ENCODE results near the gene LIPA.

The LIPA gene

GRCh38 chr10:89242840-89243568 is 8.6 kb downstream of the LIPA start:
- TF ChIP-seq CTCF (conservative IDR thresholded peaks at IDR 0.05): no peak
- no peak overlapping the region for H3K27ac ChIP-seq

GRCh38 chr10:89242345-89242684 is 9.3 kb downstream of the LIPA start:
- no peak overlapping the region for H3K27ac ChIP-seq
- no peak for TF ChIP-seq CTCF (conservative IDR thresholded peaks at IDR 0.05)

- TF ChIP-seq CTCF (conservative IDR thresholded peaks at IDR 0.05): no peak
- H3K27ac ChIP-seq: no peak overlapping the region
Measured at GRCh38 chr10:89241486-89242344, 9.9 kb downstream of the LIPA start.

GRCh38 chr10:89241026-89241425 is 10.5 kb downstream of the LIPA start:
- TF ChIP-seq CTCF (conservative IDR thresholded peaks at IDR 0.05): no peak
- no peak overlapping the region for H3K27ac ChIP-seq

- no peak for TF ChIP-seq CTCF (conservative IDR thresholded peaks at IDR 0.05)
- no peak overlapping the region for H3K27ac ChIP-seq
Measured at GRCh38 chr10:89240519-89240918, 11.1 kb downstream of the LIPA start.

- no peak overlapping the region for H3K27ac ChIP-seq
- no peak for TF ChIP-seq CTCF (conservative IDR thresholded peaks at IDR 0.05)
Measured at GRCh38 chr10:89238956-89239644, 12.5 kb downstream of the LIPA start.

- H3K27ac ChIP-seq: no peak overlapping the region
- no peak for TF ChIP-seq CTCF (conservative IDR thresholded peaks at IDR 0.05)
Measured at GRCh38 chr10:89237849-89238248, 13.7 kb downstream of the LIPA start.
